ENCODE data around the gene SMIM15. TPM values are rescaled to one million over a fixed set of nuclear protein-coding genes. Genes with fewer than 3 reads are reported as not detected.

SMIM15 gene
- total and polyA plus RNA-seq, 7 donors = 7.0 to 48.7 (median 16.2) TPM

DNA sequence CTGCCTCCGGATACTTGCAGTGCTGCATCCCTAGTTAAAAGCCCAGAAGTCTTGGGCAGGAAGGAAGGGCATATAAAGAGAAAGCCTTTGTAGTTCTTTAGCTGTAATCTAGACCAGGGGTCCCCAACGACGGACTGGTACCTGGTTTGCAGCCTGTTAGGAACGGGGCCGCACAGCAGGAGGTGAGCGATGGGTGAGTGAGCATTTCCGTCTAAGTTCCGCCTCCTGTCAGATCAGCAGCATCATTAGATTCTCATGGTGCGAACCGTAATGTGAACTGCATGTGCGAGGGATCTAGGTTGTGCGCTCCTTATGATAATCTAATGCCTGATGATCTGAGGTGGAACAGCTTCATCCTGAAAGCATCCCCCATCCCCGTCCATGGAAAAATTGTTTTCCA, 1.6 kb upstream of the SMIM15 start:
- TF ChIP-seq CTCF (IDR thresholded peaks at IDR 0.05) = no peak
- peaks cover 15% of the 10 kb centered on the region for H3K4me1 ChIP-seq
- no peaks in the 10 kb centered on the region for H3K9me3 ChIP-seq
- H3K4me3 ChIP-seq = peak overlapping the region; percentile 82
- H3K36me3 ChIP-seq (ENCODE audit: insufficient read depth in 1 of 2, low read depth in 1 of 2) = peaks cover 4 to 20% of the 10 kb centered on the region in 2 donors
- intact Hi-C loops (cut with DNase I) = loop anchor here (2.0 to 10.0 kb wide), 4 partner anchors 168 to 493 kb away; partner anchors contain the start of genes ERCC8 (in 2 of the 2), NDUFAF2 (in 2 of the 2) and ZSWIM6 (in 2 of the 2)
- 93 to 98% (median 96%) methylated on average over 13 of the region's 13 CpGs for WGBS, 3 donors
- DNase-seq (no peak), ATAC-seq (no peak)
- H3K27me3 ChIP-seq (ENCODE audit: insufficient read depth in 3 of 3, low read length in 2 of 3) = no peaks in the 10 kb centered on the region
- no peak overlapping the region for H3K27ac ChIP-seq

- Histone ChIP-seq H3K36me3 (ENCODE audit: insufficient read depth in 1 of 2, low read depth in 1 of 2) (peaks cover 4 to 27% of the 10 kb centered on the region in 2 donors), H3K4me3 (peak overlapping the region; percentile 82), H3K4me1 (peaks cover 15% of the 10 kb centered on the region), H3K27ac (peak overlapping the region; percentile 91), H3K9me3 (no peaks in the 10 kb centered on the region), H3K27me3 (ENCODE audit: insufficient read depth in 3 of 3, low read length in 2 of 3) (no peaks in the 10 kb centered on the region)
- DNase-seq (no peak), ATAC-seq (peak; percentile 26 to 51 (median 32))
- intact Hi-C loops (cut with DNase I) = loop anchor here (2.0 to 10.0 kb wide), 4 partner anchors 169 to 494 kb away; partner anchors contain the start of genes ERCC8 (in 2 of the 2), NDUFAF2 (in 2 of the 2) and ZSWIM6 (in 2 of the 2)
- no peak for TF ChIP-seq CTCF (IDR thresholded peaks at IDR 0.05)
- 18 to 24% (median 22%) methylated on average over 14 of the region's 14 CpGs for WGBS, 3 donors
These were observed 732 bp upstream of the SMIM15 start for GRCh38 chr5:61162832-61163567.

GRCh38 chr5:61160497-61160896, 1.8 kb downstream of the SMIM15 start:
- TF ChIP-seq CTCF (IDR thresholded peaks at IDR 0.05) = no peak
- DNase-seq (no peak), ATAC-seq (no peak)
- intact Hi-C loops (cut with DNase I) = loop anchor here (5.0 to 10.0 kb wide), 3 partner anchors 172 to 497 kb away; partner anchors contain the start of genes ERCC8 (in 2 of the 2), NDUFAF2 (in 2 of the 2) and ZSWIM6 (in 1 of the 2)
- no peaks in the 10 kb centered on the region for H3K9me3 ChIP-seq
- 93 to 95% (median 94%) methylated on average over 3 of the region's 3 CpGs for WGBS, 3 donors
- no peaks in the 10 kb centered on the region for H3K27me3 ChIP-seq (ENCODE audit: insufficient read depth in 3 of 3, low read length in 2 of 3)
- no peak overlapping the region for H3K27ac ChIP-seq
- peaks cover 4 to 27% of the 10 kb centered on the region in 2 donors for H3K36me3 ChIP-seq (ENCODE audit: insufficient read depth in 1 of 2, low read depth in 1 of 2)
- peaks cover 15% of the 10 kb centered on the region for H3K4me1 ChIP-seq
- H3K4me3 ChIP-seq = peak overlapping the region; percentile 82

- no peaks in the 10 kb centered on the region for H3K27me3 ChIP-seq (ENCODE audit: insufficient read depth in 3 of 3, low read length in 2 of 3)
- DNase-seq (no peak), ATAC-seq (no peak)
- H3K36me3 ChIP-seq (ENCODE audit: insufficient read depth in 1 of 2, low read depth in 1 of 2) = peaks cover 4 to 27% of the 10 kb centered on the region in 2 donors
- no peak overlapping the region for H3K27ac ChIP-seq
- H3K9me3 ChIP-seq = no peaks in the 10 kb centered on the region
- intact Hi-C loops (cut with DNase I) = loop anchor here (5.0 to 10.0 kb wide), 3 partner anchors 172 to 497 kb away; partner anchors contain the start of genes ERCC8 (in 2 of the 2), NDUFAF2 (in 2 of the 2) and ZSWIM6 (in 1 of the 2)
- peaks cover 15% of the 10 kb centered on the region for H3K4me1 ChIP-seq
- no peak overlapping the region for H3K4me3 ChIP-seq
- no peak for TF ChIP-seq CTCF (IDR thresholded peaks at IDR 0.05)
- 56 to 64% (median 56%) methylated on average over 4 of the region's 4 CpGs for WGBS, 3 donors
These were observed 2.4 kb downstream of the SMIM15 start for GRCh38 chr5:61159836-61160235.
